Thyroid gland (tissue), 4 donors: ENCODE measurements around the gene DHX32.

Source experiments
- CTCF ChIP-seq, 6 experiments: fragments of 200-600 bp in 3 of 6; fragments of 450-650 bp in 3 of 6; sonication (generic) in 3 of 6; IDR thresholded peaks; one replicate each; pipeline ENCODE4 v1.5.1; 2016 to 2019; ENCODE audit warnings: antibody characterized with exemption in 6 of 6, mild to moderate bottlenecking in 2 of 6, inconsistent platforms in 1 of 6, moderate library complexity in 1 of 6
- POLR2A ChIP-seq, 2 donors: fragments of 450-650 bp; IDR thresholded peaks; one replicate each; pipeline ENCODE4 v1.6.1; 2017; ENCODE audit warnings: antibody characterized with exemption in 2 of 2, mild to moderate bottlenecking in 2 of 2, moderate library complexity in 1 of 2

- TF ChIP-seq CTCF (IDR thresholded peaks at IDR 0.05), result no peak
- TF ChIP-seq POLR2A (IDR thresholded peaks at IDR 0.05), result no peak
Measured at GRCh38 chr10:125845617-125846016, 35.5 kb downstream of the DHX32 start.
